Stimulated activated naive B cell treated with anti-CD40 and anti-IgM and Interleukin-4, amounts not matched to agents 10 μg/mL and 1 μg/mL and 100 μg/mL, for 72 hours (primary cell): ENCODE measurements around the gene PIMREG.
A peak's percentile ranks its signal among the peaks of the same experiment; 100 is the strongest.

Experiments
- ATAC-seq, 2 donors: fragments of 150-1000 bp; cut with Tn5 transposase; replicated peaks; 2 replicates each; pipeline ENCODE4 v1.10.0; 2021; ENCODE audit warnings: moderate library complexity in 1 of 2
- DNase-seq: peaks from one replicate; pipeline ENCODE4 v3.0.0; 2021
- H3K27ac Mint-ChIP-seq: one replicate; pipeline ENCODE4 v1.8.0; 2022; ENCODE audit warnings: mild to moderate bottlenecking, mixed read lengths
- H3K27me3 Mint-ChIP-seq, 2 donors: one replicate each; pipeline ENCODE4 v1.8.0; 2022; ENCODE audit warnings: mixed read lengths in 2 of 2
- H3K36me3 Mint-ChIP-seq, 2 donors: one replicate each; pipeline ENCODE4 v1.8.0; 2022; ENCODE audit warnings: mixed read lengths in 2 of 2, mild to moderate bottlenecking in 1 of 2
- H3K4me1 Mint-ChIP-seq, 2 donors: one replicate each; pipeline ENCODE4 v1.8.0; 2022; ENCODE audit warnings: mixed read lengths in 2 of 2, mild to moderate bottlenecking in 1 of 2
- H3K4me3 Mint-ChIP-seq, 2 donors: one replicate each; pipeline ENCODE4 v1.8.0; 2022; ENCODE audit warnings: mild to moderate bottlenecking in 2 of 2, mixed read lengths in 2 of 2, moderate library complexity in 1 of 2
- H3K9me3 Mint-ChIP-seq, 2 donors: one replicate each; pipeline ENCODE4 v1.8.0; 2022; ENCODE audit warnings: mixed read lengths in 2 of 2, mild to moderate bottlenecking in 1 of 2

PIMREG gene

GRCh38 chr17:6450926-6451832 lies 6.9 kb downstream of the PIMREG start:
- H3K4me3 Mint-ChIP-seq, result no peak overlapping the region
- no peaks in the 10 kb centered on the region for H3K36me3 Mint-ChIP-seq
- ATAC-seq, result no peak
- H3K9me3 Mint-ChIP-seq, result no peaks in the 10 kb centered on the region
- no peak for DNase-seq
- peaks cover 23 to 43% of the 10 kb centered on the region in 2 donors for H3K4me1 Mint-ChIP-seq
- H3K27ac Mint-ChIP-seq, result no peak overlapping the region
- no peaks in the 10 kb centered on the region for H3K27me3 Mint-ChIP-seq

GRCh38 chr17:6452471-6453266 lies 8.4 kb downstream of the PIMREG start:
- Mint-ChIP-seq H3K27ac (no peak overlapping the region), H3K36me3 (no peaks in the 10 kb centered on the region), H3K4me3 (no peak overlapping the region), H3K27me3 (no peaks in the 10 kb centered on the region), H3K9me3 (no peaks in the 10 kb centered on the region), H3K4me1 (peaks cover 33 to 55% of the 10 kb centered on the region in 2 donors)
- ATAC-seq (peak in 1 of 2 donors; percentile 10), DNase-seq (no peak)

DNA sequence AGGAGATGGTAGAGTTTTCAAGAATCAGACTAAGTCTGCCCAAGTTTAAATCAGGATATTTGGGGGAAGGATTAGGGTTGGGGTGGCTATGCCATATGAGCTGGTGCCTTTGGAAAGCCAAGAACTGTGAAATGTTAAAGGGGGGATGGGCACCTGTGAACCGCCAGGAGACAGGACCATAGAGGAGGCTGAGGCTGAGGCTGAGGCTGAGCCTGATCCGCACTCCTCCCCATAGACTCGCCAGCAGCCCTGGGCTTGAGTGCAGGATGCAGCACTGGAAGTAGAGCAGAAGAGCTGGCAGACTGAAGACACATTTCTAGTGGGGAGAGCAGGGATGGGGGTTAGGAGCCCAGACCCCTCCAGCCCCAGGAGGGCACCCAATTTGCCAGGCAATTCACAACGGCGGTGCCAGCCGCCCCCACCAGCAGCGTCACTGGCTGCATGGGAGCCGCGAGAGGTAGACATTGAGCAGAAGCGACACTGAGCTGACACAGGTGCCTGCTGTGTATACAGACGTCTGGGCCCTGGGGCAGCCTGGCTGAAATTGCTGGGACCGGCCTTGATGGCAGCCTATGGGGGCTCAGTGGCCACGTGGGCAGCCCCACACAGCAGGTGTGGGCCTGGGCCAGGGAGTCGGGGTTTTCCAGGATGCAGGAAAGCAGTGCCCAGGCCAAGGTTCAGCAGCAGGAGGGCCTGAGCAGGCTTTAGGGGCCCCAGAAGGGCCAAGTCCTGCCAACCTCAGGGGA lies 9.2 kb downstream of the PIMREG start:
- no peaks in the 10 kb centered on the region for H3K36me3 Mint-ChIP-seq
- H3K9me3 Mint-ChIP-seq, result no peaks in the 10 kb centered on the region
- ATAC-seq (no peak), DNase-seq (no peak)
- no peaks in the 10 kb centered on the region for H3K27me3 Mint-ChIP-seq
- peaks cover 33 to 55% of the 10 kb centered on the region in 2 donors for H3K4me1 Mint-ChIP-seq
- H3K4me3 Mint-ChIP-seq, result peak overlapping the region in 1 of 2 donors; percentile 20
- peak overlapping the region; percentile 37 for H3K27ac Mint-ChIP-seq

GRCh38 chr17:6454495-6455320 lies 10.5 kb downstream of the PIMREG start:
- H3K9me3 Mint-ChIP-seq, result no peaks in the 10 kb centered on the region
- DNase-seq (no peak), ATAC-seq (peak; percentile 8 to 9)
- H3K27ac Mint-ChIP-seq, result no peak overlapping the region
- H3K4me1 Mint-ChIP-seq, result peaks cover 33 to 55% of the 10 kb centered on the region in 2 donors
- H3K36me3 Mint-ChIP-seq, result no peaks in the 10 kb centered on the region
- no peaks in the 10 kb centered on the region for H3K27me3 Mint-ChIP-seq
- H3K4me3 Mint-ChIP-seq, result peak overlapping the region; percentile 39 to 70

- no peaks in the 10 kb centered on the region for H3K9me3 Mint-ChIP-seq
- peaks cover 37 to 56% of the 10 kb centered on the region in 2 donors for H3K4me1 Mint-ChIP-seq
- peak overlapping the region; percentile 66 to 70 for H3K4me3 Mint-ChIP-seq
- ATAC-seq, result peak; percentile 90 to 92
- no peaks in the 10 kb centered on the region for H3K36me3 Mint-ChIP-seq
- H3K27me3 Mint-ChIP-seq, result no peaks in the 10 kb centered on the region
- peak; percentile 54 for DNase-seq
- peak overlapping the region; percentile 43 for H3K27ac Mint-ChIP-seq
Measured at GRCh38 chr17:6455321-6455705, 11.1 kb downstream of the PIMREG start.

GRCh38 chr17:6456321-6456720 lies 12.1 kb downstream of the PIMREG start:
- Mint-ChIP-seq H3K9me3 (no peaks in the 10 kb centered on the region), H3K4me1 (peaks cover 36 to 50% of the 10 kb centered on the region in 2 donors), H3K27ac (no peak overlapping the region), H3K36me3 (no peaks in the 10 kb centered on the region), H3K4me3 (peak overlapping the region in 1 of 2 donors; percentile 2), H3K27me3 (no peaks in the 10 kb centered on the region)
- DNase-seq (no peak), ATAC-seq (no peak)

DNA sequence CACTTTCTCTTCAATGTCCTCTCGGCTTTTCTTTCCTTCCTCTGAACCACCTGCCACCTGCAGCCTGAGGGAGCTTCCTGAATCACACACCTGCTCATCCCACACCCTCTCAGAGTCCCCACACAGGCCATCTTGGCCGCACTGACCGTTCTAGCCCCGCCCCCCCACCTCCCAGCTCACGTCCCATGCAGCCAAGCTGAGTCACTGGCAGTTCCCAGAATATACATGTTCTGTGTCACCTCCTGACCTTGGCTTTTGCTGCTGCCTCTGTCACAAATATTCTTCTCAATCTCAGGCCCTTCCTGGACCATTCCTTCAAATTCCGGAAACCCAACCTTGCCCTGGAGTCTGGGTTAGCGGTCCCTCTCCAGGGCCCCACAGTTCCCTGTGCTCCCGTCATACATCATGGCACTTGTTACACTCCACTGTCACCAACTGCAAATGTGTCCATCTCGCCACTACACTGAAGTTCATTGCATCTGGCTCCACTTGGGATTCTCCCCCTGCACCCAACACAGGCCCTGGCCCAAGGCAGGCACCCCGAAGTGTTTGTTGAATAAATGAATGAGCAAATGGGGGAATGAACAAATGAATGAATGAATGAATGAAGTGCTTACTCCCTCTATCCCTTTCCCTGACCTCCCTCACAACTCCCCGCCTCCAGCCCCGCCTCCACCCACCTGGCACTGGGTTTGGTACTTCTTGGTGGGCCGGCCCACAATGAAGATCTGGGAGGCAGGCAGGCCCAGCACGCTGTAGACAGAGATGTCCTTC lies 12.8 kb downstream of the PIMREG start:
- Mint-ChIP-seq H3K9me3 (no peaks in the 10 kb centered on the region), H3K27ac (no peak overlapping the region), H3K4me1 (peaks cover 35 to 49% of the 10 kb centered on the region in 2 donors), H3K4me3 (no peak overlapping the region), H3K27me3 (no peaks in the 10 kb centered on the region), H3K36me3 (no peaks in the 10 kb centered on the region)
- DNase-seq, result no peak
- ATAC-seq, result no peak

DNA sequence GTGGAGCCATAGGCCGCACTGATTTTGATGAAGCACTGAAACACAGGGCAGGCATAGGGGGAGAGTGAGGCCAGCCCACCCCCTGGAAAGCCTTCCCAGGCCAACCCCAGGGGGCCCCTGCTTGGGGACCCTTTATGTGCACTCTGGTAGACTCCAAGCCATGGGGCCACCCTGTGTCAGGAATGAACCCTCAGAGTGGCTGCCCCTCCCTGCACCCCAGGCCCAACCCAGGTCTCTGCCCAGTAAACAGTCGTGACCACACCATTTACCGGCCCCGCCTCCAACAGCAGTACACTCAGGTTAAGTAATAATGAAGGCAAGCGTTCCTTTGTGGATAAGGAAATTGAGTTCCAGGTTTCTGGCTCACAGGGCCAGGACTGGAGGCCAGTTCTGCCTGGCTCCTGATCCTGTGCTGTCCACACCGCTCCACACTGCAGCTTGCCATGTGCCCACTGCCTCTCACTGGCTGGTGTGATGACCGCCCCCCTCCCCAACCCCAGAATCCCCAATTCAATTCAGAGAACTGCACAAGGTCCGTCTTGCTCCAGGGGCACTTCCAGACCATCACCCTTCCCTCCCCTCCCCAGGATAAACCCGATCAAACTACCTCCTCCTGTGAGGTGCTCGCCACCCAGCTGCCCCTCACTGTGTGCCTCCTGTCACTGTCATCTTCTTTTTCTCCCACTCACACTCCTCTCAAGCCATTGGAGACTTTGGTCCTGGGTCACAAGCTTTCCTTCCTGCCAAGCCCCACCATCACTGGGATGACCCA lies 13.6 kb downstream of the PIMREG start:
- ATAC-seq (no peak), DNase-seq (no peak)
- Mint-ChIP-seq H3K36me3 (no peaks in the 10 kb centered on the region), H3K4me1 (peaks cover 36 to 47% of the 10 kb centered on the region in 2 donors), H3K4me3 (no peak overlapping the region), H3K27me3 (no peaks in the 10 kb centered on the region), H3K9me3 (no peaks in the 10 kb centered on the region), H3K27ac (no peak overlapping the region)

DNA sequence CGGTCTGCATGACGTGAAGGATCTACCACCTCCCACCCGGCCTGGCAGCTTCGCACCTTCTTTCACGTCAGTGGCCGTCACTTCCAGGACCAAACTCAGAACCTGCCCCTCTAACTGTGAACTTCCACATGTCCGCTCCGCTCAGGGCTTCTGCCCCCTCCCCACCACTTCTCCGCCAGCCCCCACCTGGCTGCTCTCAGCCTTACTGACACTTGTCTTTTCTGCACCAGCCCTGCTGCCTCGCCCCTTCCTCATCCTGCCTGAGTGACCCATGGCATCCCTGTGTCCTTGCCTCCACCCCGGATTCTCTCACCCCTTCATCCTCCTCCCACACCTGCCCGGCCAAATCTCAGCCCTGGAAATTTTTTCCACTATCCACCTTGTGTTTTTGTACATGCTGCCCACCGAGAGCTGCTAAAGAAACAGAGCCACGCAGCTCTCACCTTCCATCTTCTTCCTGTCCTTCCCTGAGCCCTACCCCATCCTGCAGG lies 14.2 kb downstream of the PIMREG start:
- no peak for DNase-seq
- ATAC-seq, result no peak
- Mint-ChIP-seq H3K27me3 (no peaks in the 10 kb centered on the region), H3K36me3 (no peaks in the 10 kb centered on the region), H3K27ac (no peak overlapping the region), H3K4me3 (no peak overlapping the region), H3K9me3 (no peaks in the 10 kb centered on the region), H3K4me1 (peaks cover 33 to 41% of the 10 kb centered on the region in 2 donors)

DNA sequence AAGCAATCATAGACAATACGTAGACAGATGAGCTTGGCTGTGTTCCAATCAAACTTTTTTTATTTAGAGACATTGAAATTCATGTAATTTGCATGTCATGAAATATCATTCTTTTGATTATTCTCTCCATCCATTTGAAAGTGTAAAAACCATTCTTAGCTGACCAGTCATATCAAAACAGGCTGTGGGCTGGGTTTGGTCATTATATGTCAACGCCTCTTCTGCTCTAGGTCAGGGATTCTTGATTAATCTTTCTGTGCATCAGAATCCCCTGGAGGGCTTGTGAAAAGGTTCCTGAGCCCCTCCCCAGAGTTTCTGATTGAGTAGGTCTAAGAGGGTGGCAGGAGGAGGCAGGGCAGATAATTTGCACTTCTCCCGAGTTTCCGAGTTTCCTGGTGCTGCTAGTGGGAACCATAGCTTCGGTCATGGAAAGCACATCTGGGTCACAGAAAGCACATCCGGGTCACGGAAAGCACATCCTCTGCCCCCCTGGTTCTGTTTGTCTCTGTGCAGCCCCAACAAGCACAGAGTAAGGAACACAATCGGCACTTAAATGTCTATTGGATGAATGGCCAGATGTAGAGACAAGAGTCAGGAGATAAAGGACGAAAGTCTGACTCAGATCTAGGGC lies 16.4 kb downstream of the PIMREG start:
- Mint-ChIP-seq H3K9me3 (no peaks in the 10 kb centered on the region), H3K4me3 (no peak overlapping the region), H3K4me1 (peaks cover 25 to 31% of the 10 kb centered on the region in 2 donors), H3K27ac (no peak overlapping the region), H3K27me3 (peaks cover under 1 to 3% of the 10 kb centered on the region in 2 donors), H3K36me3 (no peaks in the 10 kb centered on the region)
- ATAC-seq, result peak; percentile 56 to 70
- DNase-seq, result no peak

- Mint-ChIP-seq H3K36me3 (no peaks in the 10 kb centered on the region), H3K4me3 (no peak overlapping the region), H3K4me1 (peaks cover 24 to 31% of the 10 kb centered on the region in 2 donors), H3K27me3 (peaks cover 6 to 9% of the 10 kb centered on the region in 2 donors), H3K9me3 (no peaks in the 10 kb centered on the region), H3K27ac (no peak overlapping the region)
- ATAC-seq (no peak), DNase-seq (no peak)
Measured at GRCh38 chr17:6461246-6461645, 17.0 kb downstream of the PIMREG start.
